Stimulated activated CD4-positive, alpha-beta T cell treated with anti-CD3 and anti-CD28 coated beads, Interleukin-4, amount 100 ng/mL, for 1 hour (primary cell): ENCODE results near the gene UPK3B.
"Not testable (repeated sequence)": the region's sequence is repeated elsewhere in the genome, so short reads cannot be mapped to it uniquely, and the experiment has no call there.

Experiments
- DNase-seq: peaks from one replicate; pipeline ENCODE4 v3.0.0-alpha.2; 2020

UPK3B gene

DNA sequence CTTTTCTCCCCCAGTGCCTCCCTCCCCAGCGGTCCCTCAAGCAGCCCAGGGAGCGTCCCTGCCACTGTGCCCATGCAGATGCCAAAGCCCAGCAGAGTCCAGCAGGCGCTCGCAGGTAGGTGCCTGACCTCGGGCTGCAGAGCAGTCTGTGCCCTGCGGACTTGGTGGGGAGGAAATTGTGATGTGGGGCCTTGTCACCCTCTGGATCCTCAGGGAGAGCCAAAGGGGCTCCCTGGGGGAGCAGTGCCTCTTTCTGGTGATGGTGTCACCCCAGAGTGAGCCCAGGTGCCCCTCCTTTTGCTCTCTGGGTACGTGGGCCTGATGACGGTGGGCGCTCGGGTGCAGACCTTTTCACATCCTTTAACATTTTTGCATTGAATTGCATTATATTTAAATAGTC lies 18.2 kb upstream of the UPK3B start:
- not testable (repeated sequence) for DNase-seq

DNA sequence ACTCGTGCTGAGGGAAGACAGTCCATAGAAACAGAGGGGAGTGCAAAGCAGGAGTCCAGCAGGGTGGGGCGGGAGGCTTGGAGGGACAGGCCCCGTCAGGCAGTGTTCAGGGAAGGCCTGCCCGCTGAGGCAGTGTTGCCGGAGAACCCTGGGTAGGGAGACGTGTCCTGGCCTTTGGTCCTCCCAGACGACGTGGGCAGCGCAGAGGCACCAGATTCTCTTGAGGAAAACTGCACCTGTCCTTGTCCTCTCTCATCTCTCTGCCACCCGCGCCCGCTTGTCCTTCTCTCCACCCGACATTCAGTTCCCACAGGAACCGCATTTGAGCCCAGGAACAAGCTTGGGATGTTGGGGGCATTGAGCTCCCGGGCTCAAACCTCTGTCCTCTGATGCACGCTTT lies 14.6 kb upstream of the UPK3B start:
- not testable (repeated sequence) for DNase-seq

GRCh38 chr7:76497918-76498582 lies 12.3 kb upstream of the UPK3B start:
- not testable (repeated sequence) for DNase-seq

DNA sequence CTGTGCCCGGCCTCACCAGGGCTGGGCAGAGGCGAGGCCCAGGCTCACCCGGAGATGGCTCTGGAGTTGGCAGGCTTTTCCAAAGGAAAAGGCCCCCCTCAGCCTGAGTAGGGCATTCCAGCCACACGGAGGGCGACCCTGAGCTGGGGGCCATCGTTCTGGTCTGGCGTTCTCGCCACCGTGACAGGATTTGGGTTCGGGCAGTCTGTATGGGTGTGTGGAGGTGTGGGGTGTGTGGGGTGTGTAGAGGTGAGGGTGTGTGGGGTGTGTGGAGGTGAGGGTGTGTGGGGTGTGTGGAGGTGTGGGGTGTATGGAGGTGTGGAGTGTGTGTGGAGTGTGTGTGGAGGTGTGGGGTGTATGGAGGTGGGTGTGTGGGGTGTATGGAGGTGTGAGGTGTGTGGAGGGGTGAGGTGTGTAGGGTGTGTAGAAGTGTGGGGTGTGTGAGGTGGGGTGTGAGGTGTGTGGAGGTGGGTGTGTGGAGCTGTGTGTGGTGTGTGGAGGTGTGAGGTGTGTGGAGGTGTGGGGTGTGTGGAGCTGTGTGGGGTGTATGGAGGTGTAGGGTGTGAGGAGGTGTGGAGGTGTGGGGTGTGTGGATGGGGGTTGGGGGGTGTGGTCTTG lies 11.7 kb upstream of the UPK3B start:
- not testable (repeated sequence) for DNase-seq

GRCh38 chr7:76499201-76499923 lies 11.0 kb upstream of the UPK3B start:
- DNase-seq: not testable (repeated sequence)

DNA sequence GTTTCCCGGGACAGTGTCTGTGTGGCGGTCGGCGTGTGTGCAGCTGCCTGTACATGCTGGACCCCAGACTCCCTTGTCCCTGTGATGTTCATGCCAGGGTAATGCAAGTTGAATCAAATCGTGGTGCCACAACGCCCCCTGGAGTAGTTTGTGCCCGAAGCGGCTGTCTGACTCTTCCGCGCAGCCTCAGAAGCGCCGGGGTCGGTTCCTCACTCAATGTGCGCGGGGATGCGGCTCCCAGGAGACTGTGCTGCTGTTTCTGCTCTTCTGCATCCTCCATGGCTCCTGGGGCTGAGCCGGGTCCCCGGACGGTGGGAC lies 10.5 kb upstream of the UPK3B start:
- DNase-seq: not testable (repeated sequence)

DNA sequence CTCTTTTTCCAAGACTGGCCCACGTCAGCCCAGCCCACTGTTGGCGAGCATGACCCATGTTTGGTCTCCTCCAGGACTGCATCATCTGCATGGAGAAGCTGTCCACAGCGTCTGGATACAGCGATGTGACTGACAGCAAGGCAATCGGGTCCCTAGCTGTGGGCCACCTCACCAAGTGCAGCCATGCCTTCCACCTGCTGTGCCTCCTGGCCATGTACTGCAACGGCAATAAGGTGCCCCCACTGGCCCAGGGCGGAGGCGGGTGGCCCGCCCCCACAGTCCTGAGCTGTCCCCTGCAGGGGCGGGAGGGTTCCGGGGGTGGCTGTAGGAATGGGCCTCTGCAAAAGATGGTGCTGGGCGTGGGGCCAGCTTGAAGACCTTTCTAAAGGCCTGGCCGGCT lies 8.1 kb upstream of the UPK3B start:
- DNase-seq: not testable (repeated sequence)

GRCh38 chr7:76502836-76503235 lies 7.5 kb upstream of the UPK3B start:
- not testable (repeated sequence) for DNase-seq

GRCh38 chr7:76503244-76503643 lies 7.1 kb upstream of the UPK3B start:
- not testable (repeated sequence) for DNase-seq

GRCh38 chr7:76504351-76505167 lies 5.8 kb upstream of the UPK3B start:
- not testable (repeated sequence) for DNase-seq

GRCh38 chr7:76505168-76506080 lies 4.9 kb upstream of the UPK3B start:
- DNase-seq: no peak

DNA sequence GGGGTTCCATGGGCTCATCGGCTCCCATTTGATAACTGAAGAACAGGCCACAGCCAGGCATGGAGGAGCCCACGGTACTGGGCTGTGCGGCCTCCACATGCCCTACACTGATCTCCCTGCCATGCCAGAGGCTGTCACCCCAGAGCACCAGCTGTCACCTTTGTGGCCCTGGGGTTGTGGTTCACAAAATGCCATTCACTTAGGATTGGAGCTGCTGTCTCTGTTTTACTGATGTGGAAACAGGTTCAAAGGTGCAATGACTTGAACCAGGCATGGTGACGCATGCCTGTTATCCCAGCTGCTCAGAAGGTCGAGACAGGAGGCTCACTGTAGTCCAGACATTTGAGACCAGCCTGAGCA lies 4.3 kb upstream of the UPK3B start:
- DNase-seq: no peak

DNA sequence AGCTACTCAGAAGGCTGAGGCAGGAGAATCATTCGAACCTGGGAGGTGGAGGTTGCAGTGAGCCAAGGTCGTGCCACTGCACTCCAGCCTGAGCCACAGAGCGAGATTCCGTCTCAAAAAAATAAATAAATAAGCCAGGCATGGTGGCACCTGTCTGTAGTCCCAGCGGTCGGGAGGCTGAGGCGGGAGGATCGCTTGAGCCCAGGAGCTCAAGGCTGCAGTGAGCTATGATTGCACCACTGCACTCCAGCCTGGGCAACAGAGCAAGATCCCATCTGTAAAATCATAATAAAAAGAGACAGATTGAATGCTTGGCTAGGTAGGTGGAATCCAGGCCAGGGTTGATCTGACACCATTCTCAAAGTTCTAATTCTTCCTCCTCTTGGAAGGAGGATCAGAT lies 3.7 kb upstream of the UPK3B start:
- DNase-seq: not testable (repeated sequence)

- DNase-seq: no peak
Observed at GRCh38 chr7:76507723-76508406, 2.5 kb upstream of the UPK3B start.

DNA sequence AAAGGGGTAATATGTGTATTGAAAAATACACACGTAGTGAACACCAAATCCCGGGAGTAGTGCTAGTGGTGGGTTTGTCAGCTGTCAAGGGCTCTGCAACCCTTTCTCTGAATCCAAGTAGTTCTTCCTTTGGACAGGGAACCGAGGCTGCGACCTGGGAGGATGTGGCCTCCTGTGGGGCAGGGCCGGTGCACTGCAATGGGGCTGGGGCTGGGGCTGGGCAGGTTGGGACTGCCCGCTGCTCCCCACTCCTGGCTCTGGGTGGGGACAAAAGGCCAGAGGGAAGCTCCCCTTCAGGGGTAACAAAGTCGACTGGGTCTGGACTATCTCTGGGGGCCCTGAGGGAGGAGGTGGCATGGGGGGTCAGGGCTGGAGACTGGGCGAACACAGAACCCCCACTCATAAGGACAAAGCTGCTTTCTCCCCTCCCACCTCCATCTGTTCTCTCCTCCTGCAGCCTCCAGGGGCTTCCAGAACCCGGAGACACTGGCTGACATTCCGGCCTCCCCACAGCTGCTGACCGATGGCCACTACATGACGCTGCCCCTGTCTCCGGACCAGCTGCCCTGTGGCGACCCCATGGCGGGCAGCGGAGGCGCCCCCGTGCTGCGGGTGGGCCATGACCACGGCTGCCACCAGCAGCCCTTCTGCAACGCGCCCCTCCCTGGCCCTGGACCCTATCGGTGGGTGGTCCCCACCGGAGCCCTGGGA lies 1.0 kb downstream of the UPK3B start:
- DNase-seq: not testable (repeated sequence)

DNA sequence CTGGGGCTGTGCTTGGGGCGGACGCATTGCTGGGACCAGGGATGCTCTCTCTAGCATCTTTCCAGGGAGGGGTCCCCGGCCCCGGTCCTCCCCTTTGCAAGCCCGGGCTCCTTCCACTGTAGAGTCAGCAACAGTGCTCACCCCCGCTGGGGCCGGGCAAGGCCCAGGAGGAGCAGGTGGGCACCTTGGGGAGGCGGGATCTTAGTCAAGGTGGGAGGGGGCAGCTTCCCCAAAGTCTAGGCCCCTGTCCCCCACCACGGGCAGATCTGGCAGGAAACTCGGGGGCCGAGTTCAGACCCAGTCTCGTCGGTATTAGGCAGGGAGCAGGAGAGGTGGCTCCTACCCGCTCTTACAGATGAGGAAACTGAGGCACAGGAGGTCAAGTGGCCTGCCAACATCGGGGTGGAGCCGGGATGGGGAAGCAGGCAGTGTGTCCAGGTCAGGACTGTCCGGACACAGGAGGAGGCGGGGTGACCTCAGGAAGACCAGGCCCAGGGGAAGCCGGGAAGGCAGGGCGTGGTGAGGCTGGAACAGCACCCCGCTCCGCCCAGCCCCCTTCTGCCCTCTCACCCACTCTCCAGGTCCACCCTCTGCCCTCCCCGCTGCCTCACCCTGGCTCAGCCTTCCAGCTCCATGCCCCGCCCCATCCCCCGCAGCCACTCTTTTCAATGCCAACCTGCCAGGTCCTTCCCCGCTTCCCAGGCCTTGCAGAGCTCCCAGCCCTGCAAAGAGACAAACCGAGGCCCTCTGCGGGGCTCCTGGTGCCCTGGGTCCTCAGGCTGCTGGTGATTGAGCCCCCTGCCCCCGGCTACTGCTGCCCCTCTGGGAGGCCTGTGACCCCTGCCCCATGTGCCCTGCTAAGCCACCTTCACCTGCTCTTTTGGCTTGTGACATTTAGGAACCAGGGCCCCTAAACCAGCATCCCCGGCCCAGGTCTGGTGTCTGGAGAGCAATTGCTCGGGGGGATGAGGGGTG lies 1.8 kb downstream of the UPK3B start:
- DNase-seq: not testable (repeated sequence)

GRCh38 chr7:76512941-76513816 lies 2.8 kb downstream of the UPK3B start:
- DNase-seq: no peak
